Effector memory CD8-positive, alpha-beta T cell (primary cell): ENCODE results near the gene DBI.
"Not testable (repeated sequence)": the region's sequence is repeated elsewhere in the genome, so short reads cannot be mapped to it uniquely, and the experiment has no call there.

Source experiments
- ATAC-seq: fragments of 150-1000 bp; cut with Tn5 transposase; replicated peaks from 2 replicates; pipeline ENCODE4 v1.10.0; 2021; ENCODE audit warnings: mild to moderate bottlenecking, moderate library complexity
- DNase-seq, 3 experiments: peaks; one replicate each; pipeline ENCODE4 v3.0.0; 2021
- H3K27ac Mint-ChIP-seq, 2 donors: one replicate each; pipeline ENCODE4 v1.8.0; 2022; ENCODE audit warnings: mild to moderate bottlenecking in 2 of 2, mixed read lengths in 2 of 2, moderate library complexity in 2 of 2
- H3K27me3 Mint-ChIP-seq, 2 donors: one replicate each; pipeline ENCODE4 v1.8.0; 2022; ENCODE audit warnings: mixed read lengths in 2 of 2
- H3K36me3 Mint-ChIP-seq: one replicate; pipeline ENCODE4 v1.8.0; 2022; ENCODE audit warnings: mild to moderate bottlenecking, moderate library complexity, mixed read lengths; ENCODE audit not compliant: insufficient read depth
- H3K4me1 Mint-ChIP-seq, 2 donors: one replicate each; pipeline ENCODE4 v1.8.0; 2022; ENCODE audit warnings: low read depth in 2 of 2, mixed read lengths in 2 of 2
- H3K4me3 Mint-ChIP-seq, 2 donors: one replicate each; pipeline ENCODE4 v1.8.0; 2022; ENCODE audit warnings: mild to moderate bottlenecking in 2 of 2, mixed read lengths in 2 of 2, moderate library complexity in 2 of 2
- H3K9me3 Mint-ChIP-seq, 2 donors: one replicate each; pipeline ENCODE4 v1.8.0; 2022; ENCODE audit warnings: mixed read lengths in 2 of 2

The DBI gene

DNA sequence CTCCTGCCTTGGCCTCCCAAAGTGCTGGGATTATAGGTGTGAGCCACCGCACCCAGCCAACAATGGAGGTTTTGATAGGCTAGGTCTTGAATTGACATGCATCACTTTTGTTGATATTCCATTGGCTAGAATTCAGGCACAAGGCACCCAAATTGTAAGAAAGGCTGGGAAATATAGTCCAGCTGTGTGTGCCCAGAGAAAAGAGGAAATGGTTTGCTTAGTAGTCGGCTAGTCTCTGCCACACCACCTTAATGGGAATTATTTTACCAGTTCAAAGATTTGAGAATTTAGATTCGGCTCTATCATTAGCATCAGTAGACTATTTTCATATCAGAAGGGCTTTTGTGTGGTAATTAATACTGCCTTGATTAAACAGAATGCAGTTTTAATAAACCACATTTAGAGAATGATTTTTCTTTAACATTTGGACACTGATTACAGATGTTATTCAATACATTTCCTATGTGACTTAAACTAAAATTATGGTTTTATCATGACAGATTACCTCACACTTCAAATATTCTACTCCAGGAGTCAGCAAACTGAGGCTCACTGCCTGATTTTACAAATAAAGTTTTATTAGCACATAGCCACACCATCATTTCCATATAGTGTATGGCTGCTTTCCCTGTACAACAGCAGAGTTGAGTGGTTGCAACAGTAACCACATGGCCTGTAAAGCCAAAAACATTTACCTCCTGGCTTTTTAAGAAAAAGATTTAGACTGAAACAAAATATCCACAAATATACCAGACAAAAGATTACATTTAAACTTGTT lies 27.4 kb downstream of the DBI start:
- H3K27me3 Mint-ChIP-seq: peaks cover 9 to 20% of the 10 kb centered on the region in 2 donors
- DNase-seq: no peak
- no peak for ATAC-seq
- H3K4me3 Mint-ChIP-seq: no peak overlapping the region
- no peaks in the 10 kb centered on the region for H3K36me3 Mint-ChIP-seq
- peaks cover 0 to 1% of the 10 kb centered on the region in 2 donors for H3K4me1 Mint-ChIP-seq
- H3K9me3 Mint-ChIP-seq: no peaks in the 10 kb centered on the region
- no peak overlapping the region for H3K27ac Mint-ChIP-seq

DNA sequence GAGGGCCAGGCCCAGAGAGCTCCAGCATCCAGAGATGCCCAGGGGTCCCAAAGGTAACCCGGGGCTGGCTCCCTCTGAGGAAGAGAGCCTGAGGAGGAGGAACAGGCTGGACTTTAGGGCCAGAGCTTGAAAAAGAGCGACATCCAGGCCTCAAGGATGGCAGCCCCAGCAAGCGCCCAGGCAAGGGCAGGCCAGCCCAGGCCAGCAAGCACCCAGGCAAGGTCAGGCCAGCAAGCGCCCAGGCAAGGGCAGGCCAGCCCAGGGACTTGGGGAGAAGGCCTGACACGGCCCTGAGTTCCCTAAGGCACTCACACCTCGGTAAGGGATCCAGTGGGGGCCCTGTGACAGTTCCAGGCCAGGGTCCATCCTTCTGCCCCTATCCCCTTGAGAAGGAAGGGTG lies 30.4 kb downstream of the DBI start:
- no peak for ATAC-seq
- DNase-seq: no peak
- H3K27me3 Mint-ChIP-seq: peaks cover 20 to 29% of the 10 kb centered on the region in 2 donors
- H3K4me3 Mint-ChIP-seq: no peak overlapping the region
- H3K9me3 Mint-ChIP-seq: no peaks in the 10 kb centered on the region
- H3K36me3 Mint-ChIP-seq: no peaks in the 10 kb centered on the region
- H3K27ac Mint-ChIP-seq: no peak overlapping the region
- H3K4me1 Mint-ChIP-seq: peaks cover 0 to 1% of the 10 kb centered on the region in 2 donors

DNA sequence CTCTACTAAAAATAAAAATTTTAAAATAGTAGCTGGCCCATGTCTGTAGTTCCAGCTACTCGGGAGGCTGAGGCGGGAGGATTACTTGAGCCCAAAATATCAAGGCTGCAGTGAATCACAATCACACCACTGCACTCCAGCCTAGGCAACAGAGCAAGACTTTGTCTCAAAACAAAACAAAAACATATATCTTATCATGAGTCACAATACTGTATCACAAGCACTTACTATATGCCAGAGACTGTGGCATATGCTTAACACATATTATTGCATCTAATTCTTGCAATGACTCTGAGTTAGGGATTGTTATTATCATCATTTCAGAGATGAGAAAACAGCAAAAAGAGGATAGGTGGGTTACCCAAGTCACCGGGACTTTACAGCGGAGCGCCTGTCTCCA lies 35.3 kb downstream of the DBI start:
- Mint-ChIP-seq H3K4me1 (peaks cover 0 to 1% of the 10 kb centered on the region in 2 donors), H3K4me3 (no peak overlapping the region), H3K27me3 (peaks cover 32 to 73% of the 10 kb centered on the region in 2 donors), H3K9me3 (no peaks in the 10 kb centered on the region), H3K36me3 (no peaks in the 10 kb centered on the region), H3K27ac (no peak overlapping the region)
- ATAC-seq (no peak), DNase-seq (no peak)

DNA sequence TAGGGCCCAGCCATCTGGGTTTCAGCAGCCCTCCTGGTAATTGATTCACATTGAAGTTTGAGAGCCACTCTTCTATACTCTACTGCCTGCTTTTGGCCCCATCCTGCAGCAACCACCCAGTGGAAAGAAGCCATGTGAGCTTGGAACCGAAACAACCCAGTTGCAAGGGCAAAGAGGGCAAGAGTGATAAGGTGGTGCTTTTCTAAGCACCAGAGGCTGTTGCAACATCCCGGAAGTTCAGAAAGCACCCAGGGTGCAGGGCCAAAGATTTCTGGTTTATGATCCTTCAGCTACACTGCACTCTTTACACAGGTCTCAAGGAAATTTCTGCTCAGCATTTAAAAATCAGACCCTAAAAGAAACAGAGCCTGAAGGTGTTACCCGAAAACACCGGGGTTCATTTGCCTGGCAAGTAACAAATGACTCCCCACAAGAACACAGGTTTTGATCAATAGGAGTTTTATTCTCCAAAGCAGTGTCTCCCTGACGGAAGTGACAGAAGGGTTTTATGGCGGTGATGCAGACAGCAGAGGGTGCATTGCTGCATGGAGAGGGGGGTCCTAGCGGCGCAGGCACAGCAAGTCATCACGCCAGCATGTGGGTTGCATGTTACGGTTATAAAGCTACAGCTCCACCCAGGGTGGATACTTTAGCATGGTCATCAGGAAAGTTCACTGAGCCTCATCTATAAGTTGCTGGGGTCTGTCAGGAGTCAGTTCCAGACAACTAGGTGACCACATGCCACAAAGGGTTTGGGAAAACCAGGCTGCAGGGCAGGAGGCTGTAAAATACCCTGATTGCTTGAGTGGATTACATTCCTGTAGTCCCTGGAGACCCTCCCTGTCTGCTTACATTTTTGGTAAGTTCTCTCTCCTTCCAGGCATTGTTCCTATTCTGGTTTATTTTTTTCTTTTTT lies 36.1 kb downstream of the DBI start:
- ATAC-seq (no peak), DNase-seq (no peak)
- Mint-ChIP-seq H3K4me3 (no peak overlapping the region), H3K36me3 (no peaks in the 10 kb centered on the region), H3K27me3 (peaks cover 32 to 81% of the 10 kb centered on the region in 2 donors), H3K27ac (no peak overlapping the region), H3K4me1 (peaks cover 0 to 1% of the 10 kb centered on the region in 2 donors), H3K9me3 (no peaks in the 10 kb centered on the region)

DNA sequence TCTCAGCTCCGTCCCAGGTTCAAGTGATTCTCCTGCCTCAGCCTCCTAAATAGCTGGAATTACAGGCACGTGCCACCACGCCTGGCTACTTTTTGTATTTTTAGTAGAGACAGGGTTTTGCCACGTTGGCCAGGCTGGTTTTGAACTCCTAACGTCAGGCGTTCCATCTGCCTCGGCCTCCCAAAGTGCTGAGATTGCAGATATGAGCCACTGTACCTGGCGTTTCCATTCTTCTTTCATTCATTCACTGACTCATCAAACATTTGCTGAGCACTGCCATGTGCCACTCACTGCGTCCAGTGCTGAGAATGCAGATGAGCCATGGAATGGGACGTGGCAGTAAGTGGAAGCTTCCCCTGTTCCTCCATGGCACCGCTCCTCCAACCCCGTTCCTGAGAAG lies 36.8 kb downstream of the DBI start:
- H3K9me3 Mint-ChIP-seq, DNase-seq, H3K4me1 Mint-ChIP-seq, ATAC-seq, H3K27ac Mint-ChIP-seq, H3K36me3 Mint-ChIP-seq, H3K4me3 Mint-ChIP-seq: not testable (repeated sequence)
- peaks cover 29 to 77% of the 10 kb centered on the region in 2 donors for H3K27me3 Mint-ChIP-seq

DNA sequence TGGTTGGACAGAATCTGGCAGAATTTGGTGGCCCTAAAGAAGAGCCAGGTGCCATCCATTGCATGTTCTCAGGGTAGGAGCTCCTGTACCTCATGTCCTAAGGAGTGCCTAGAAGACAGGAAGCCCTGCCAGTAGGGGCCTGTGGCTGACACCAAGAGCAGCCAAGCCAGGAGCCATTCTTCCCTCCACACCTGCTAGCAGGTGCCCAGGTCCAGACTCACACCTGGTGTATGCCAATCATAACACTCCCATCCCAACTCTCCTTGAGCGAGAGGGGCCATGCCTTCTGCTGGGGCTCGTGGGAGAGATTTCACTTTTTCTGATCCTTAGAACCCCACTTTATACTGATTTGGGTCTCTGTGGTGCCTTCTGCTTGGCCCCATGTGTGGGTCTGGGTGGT lies 38.4 kb downstream of the DBI start:
- Mint-ChIP-seq H3K9me3 (no peaks in the 10 kb centered on the region), H3K4me3 (no peak overlapping the region), H3K27me3 (peaks cover 24 to 70% of the 10 kb centered on the region in 2 donors), H3K4me1 (no peaks in the 10 kb centered on the region), H3K36me3 (no peaks in the 10 kb centered on the region), H3K27ac (no peak overlapping the region)
- ATAC-seq (no peak), DNase-seq (no peak)

DNA sequence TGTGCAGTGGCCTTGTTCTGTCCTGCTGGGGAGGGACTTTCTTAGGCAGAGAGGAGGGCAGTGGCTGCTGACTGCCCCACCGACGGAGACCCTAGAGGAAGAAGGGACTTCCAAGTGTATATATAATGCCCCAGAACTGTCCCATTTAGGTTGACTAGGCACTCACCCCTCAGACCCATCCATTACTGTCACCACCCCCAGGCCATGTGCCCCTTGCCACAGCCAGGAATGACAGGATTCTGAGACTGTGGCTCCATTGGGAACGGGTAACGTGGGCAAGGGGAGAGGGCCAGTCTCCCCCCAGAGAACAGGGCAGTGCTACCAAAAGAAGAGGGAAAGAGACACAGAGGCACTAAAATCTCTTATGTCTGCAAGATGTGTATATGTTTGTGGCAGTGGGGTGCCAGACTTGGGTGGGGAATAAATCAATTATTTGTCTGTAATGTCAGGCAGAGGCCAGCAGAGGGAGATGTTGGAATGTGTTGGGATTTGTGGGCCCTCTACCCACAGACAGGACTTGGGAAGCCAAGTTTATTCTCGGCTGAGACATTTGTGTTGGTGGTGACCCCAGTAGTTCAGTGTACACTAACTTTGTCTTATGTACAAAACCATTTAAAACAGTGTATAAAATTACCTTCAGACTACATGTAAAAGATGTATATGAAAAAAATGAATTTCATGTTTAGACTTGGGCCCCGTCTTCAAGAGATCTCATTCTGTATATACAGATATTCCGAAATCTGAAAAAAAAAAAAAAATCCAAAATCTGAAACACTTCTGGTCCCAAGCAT lies 40.8 kb downstream of the DBI start:
- ATAC-seq (no peak), DNase-seq (peak; percentile 2 to 14 (median 4))
- H3K27me3 Mint-ChIP-seq: peaks cover 36 to 70% of the 10 kb centered on the region in 2 donors
- no peak overlapping the region for H3K4me3 Mint-ChIP-seq
- H3K9me3 Mint-ChIP-seq: no peaks in the 10 kb centered on the region
- no peaks in the 10 kb centered on the region for H3K36me3 Mint-ChIP-seq
- no peak overlapping the region for H3K27ac Mint-ChIP-seq
- no peaks in the 10 kb centered on the region for H3K4me1 Mint-ChIP-seq

DNA sequence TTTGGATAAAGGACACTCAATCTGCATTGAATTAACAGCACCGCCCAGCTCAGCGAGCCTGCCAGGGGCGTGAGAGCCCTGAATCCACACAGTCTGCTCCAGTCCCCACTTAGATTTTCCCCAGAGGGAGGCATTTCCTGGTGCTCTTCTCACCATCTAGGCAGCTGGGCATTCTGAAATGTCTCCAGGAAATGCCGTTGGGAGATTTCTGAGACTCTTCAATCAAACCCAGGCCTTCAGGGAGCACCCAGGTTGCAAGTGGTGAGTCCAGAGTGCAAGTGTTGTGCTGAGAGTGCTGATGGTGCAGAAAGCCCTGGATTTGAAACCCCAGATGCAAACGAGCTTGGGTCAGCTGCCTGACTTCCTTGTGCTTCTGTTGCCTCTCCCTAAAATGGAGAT lies 41.4 kb downstream of the DBI start:
- DNase-seq (no peak), ATAC-seq (no peak)
- H3K27me3 Mint-ChIP-seq: peaks cover 37 to 67% of the 10 kb centered on the region in 2 donors
- H3K36me3 Mint-ChIP-seq: no peaks in the 10 kb centered on the region
- no peaks in the 10 kb centered on the region for H3K4me1 Mint-ChIP-seq
- no peak overlapping the region for H3K4me3 Mint-ChIP-seq
- no peaks in the 10 kb centered on the region for H3K9me3 Mint-ChIP-seq
- H3K27ac Mint-ChIP-seq: no peak overlapping the region

DNA sequence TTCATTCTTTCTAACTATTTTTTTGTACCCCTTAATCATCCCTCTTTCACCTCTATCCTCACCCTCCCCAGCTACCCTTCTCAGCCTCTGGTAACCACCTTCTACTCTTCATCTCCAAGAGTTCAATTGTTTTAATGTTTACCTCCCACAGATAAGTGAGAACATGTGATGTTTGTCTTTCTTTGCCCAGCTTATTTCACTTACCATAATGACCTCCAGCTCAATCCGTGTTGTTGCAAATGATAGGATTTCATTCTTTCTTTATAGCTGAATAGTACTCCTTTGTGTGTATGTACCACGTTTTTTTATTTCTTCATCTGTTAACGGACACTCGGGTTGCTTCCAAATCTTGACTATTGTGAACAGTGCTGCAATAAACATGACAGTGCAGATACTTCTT lies 42.7 kb downstream of the DBI start:
- no peaks in the 10 kb centered on the region for H3K9me3 Mint-ChIP-seq
- H3K4me1 Mint-ChIP-seq: no peaks in the 10 kb centered on the region
- no peak for ATAC-seq
- no peaks in the 10 kb centered on the region for H3K36me3 Mint-ChIP-seq
- H3K4me3 Mint-ChIP-seq: no peak overlapping the region
- DNase-seq: no peak
- H3K27me3 Mint-ChIP-seq: peaks cover 35 to 62% of the 10 kb centered on the region in 2 donors
- no peak overlapping the region for H3K27ac Mint-ChIP-seq

DNA sequence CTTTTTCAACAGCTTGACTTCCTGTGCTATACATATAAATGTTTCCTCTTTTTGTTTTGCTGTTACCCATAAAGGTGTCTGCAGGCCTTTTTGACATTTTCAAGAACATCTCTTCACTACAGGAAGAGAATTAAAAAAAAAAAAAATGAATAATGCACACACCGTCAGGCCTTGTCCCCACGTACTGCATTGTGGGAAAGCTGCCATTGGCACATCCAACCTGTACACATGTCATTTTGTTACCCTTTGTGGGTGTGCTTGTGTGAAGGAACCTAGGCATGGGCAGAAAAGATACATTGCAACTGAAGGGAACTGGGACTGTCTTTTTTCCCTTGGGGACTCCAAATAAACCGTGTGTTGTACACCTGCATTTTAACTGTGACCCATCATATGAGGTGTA lies 48.1 kb downstream of the DBI start:
- H3K4me3 Mint-ChIP-seq: no peak overlapping the region
- DNase-seq (no peak), ATAC-seq (no peak)
- no peak overlapping the region for H3K27ac Mint-ChIP-seq
- no peaks in the 10 kb centered on the region for H3K36me3 Mint-ChIP-seq
- H3K27me3 Mint-ChIP-seq: peaks cover 44 to 46% of the 10 kb centered on the region in 2 donors
- H3K4me1 Mint-ChIP-seq: no peaks in the 10 kb centered on the region
- H3K9me3 Mint-ChIP-seq: no peaks in the 10 kb centered on the region

DNA sequence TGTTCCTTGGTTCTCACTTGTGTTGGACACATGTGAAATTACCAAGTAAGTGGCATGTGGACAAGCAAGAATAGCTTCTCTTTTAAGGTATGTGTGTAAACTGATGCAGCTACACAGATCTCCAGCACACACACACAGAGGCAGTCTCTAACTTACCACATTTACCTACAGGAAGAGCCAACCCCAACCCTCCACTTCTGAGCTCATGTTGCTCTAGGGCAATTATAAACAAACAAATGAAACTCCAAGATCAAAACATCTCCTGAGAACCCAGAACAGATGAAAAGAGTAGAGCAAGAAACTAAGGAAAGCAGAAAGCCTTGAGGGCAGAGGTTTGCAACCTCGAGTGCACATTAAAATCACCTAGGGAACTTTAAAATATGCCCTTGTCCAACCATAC lies 48.9 kb downstream of the DBI start:
- Mint-ChIP-seq H3K27me3 (peaks cover 40 to 50% of the 10 kb centered on the region in 2 donors), H3K36me3 (no peaks in the 10 kb centered on the region), H3K4me1 (no peaks in the 10 kb centered on the region), H3K4me3 (no peak overlapping the region), H3K9me3 (no peaks in the 10 kb centered on the region), H3K27ac (no peak overlapping the region)
- no peak for ATAC-seq
- no peak for DNase-seq

DNA sequence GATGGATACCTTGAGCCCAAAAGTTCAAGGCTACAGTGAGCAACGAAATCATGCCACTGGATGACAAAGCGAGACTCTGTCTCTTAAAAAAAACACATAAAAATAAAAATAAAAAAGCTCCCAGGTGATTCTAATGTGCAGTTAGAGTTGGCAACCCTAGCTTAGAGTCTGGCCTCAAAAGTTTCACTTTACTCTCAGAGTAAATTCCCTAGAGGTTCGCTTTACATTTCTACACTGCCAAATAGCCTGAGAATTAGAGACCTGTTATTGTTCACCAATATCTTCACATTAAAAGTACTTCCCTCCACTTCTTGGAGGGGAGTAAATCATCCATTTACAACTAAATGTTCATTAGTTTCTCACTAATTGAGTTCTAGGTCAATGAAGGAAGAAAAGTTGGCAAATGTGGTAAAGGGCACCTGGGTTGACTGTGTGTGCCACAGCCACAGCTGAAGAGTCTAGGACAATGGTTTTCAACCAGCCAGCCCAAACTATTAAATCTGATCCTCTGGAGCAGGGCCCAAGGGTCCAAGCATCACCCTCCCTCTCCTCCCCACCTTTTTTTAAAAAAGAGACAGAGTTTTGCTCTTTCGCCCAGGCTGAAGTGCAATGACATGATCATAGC lies 49.6 kb downstream of the DBI start:
- Mint-ChIP-seq H3K4me3 (no peak overlapping the region), H3K36me3 (no peaks in the 10 kb centered on the region), H3K4me1 (no peaks in the 10 kb centered on the region), H3K27ac (no peak overlapping the region), H3K9me3 (no peaks in the 10 kb centered on the region), H3K27me3 (peaks cover 35 to 56% of the 10 kb centered on the region in 2 donors)
- DNase-seq: no peak
- no peak for ATAC-seq

DNA sequence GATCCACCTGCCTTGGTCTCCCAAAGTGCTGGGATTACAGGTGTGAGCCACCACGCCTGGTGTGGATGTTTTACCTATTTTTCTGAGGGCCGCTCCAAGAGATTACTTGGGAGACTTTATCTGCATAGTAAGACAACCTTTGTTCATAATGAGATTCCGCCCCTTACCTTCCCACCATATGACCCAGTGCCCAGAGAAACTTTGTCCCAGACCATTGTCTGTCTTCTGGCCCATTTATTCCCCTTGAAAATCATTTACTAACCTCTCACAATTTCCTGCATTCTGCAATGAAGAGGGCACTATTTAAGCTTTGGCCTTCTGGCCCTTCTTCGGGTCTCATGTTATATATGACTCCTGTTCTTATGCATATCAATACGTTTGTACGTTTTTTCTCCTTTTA lies 51.1 kb downstream of the DBI start:
- H3K27ac Mint-ChIP-seq: no peak overlapping the region
- H3K27me3 Mint-ChIP-seq: peaks cover 38 to 59% of the 10 kb centered on the region in 2 donors
- ATAC-seq (no peak), DNase-seq (no peak)
- H3K9me3 Mint-ChIP-seq: no peaks in the 10 kb centered on the region
- no peak overlapping the region for H3K4me3 Mint-ChIP-seq
- H3K36me3 Mint-ChIP-seq: no peaks in the 10 kb centered on the region
- no peaks in the 10 kb centered on the region for H3K4me1 Mint-ChIP-seq
